ENCODE data around the gene PDGFC.

Gene PDGFC

GRCh38 chr4:156974264-156974663 is 2.7 kb upstream of the PDGFC start:
- TF ChIP-seq CTCF (IDR thresholded peaks at IDR 0.05; ENCODE audit: borderline replicate concordance, extremely low read depth, low read length, poor library complexity, severe bottlenecking): no peak
- no peak for TF ChIP-seq EZH2 (IDR thresholded peaks at IDR 0.05; ENCODE audit: borderline replicate concordance, low read depth, low read length, severe bottlenecking)
- Histone ChIP-seq H3K36me3 (ENCODE audit: insufficient read depth, low read length) (no peaks in the 10 kb centered on the region), H3K4me2 (ENCODE audit: insufficient read depth, low read length) (no peak overlapping the region), H3K27ac (ENCODE audit: low read length) (no peak overlapping the region), H2AFZ (ENCODE audit: low read depth, low read length) (no peak overlapping the region), H3K4me3 (ENCODE audit: low read depth in 1 of 2, low read length in 2 of 2) (no peak overlapping the region), H3K9ac (ENCODE audit: low read depth, low read length) (no peak overlapping the region), H3K9me3 (ENCODE audit: insufficient read depth, low read length, severe bottlenecking) (no peaks in the 10 kb centered on the region), H3K4me1 (ENCODE audit: insufficient read depth, low read length) (no peaks in the 10 kb centered on the region), H3K27me3 (ENCODE audit: insufficient read depth, low read length, poor library complexity) (no peaks in the 10 kb centered on the region), H4K20me1 (ENCODE audit: insufficient read depth, low read length) (no peaks in the 10 kb centered on the region), H3K79me2 (ENCODE audit: insufficient read depth, low read length) (no peaks in the 10 kb centered on the region)
- ATAC-seq (ENCODE audit: insufficient read depth, low read depth) (no peak), DNase-seq (no peak)

- no peaks in the 10 kb centered on the region for H3K9me3 ChIP-seq (ENCODE audit: insufficient read depth, low read length, severe bottlenecking)
- peaks cover 4% of the 10 kb centered on the region; the same call in 1 of the 2 replicates for H3K4me1 ChIP-seq (ENCODE audit: insufficient read depth, low read length)
- no peak overlapping the region for H3K9ac ChIP-seq (ENCODE audit: low read depth, low read length)
Measured at GRCh38 chr4:156972379-156973015, 898 bp upstream of the PDGFC start.

DNA sequence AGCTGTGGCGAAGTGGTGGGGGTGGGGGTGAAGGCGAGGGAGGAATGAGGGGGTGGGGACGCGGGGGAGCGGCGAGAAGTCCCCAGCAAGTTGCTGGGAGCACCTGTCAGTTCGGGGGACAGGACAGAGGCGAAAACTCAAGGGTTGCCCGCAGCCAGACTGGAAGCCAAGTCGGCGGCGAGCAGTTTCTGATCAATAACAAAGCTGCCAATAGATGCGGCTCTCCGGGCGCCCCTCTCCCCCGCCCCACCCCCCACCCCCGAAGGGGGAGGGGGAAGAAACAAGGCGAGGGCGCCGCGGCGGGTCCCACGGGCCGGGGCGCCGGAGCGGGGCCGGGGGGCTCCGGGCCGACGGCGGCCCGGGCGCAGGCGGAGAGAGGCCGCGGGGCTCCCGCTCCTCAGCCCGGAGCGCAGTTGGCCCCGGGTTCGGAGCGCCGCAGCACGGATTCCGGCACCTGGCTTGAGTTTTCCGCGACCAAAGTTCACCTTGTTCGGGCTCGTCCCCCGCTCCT is 379 bp downstream of the PDGFC start:
- Histone ChIP-seq H3K4me3 (ENCODE audit: low read depth in 1 of 2, low read length in 2 of 2) (no peak overlapping the region), H3K27me3 (ENCODE audit: insufficient read depth, low read length, poor library complexity) (no peaks in the 10 kb centered on the region), H3K36me3 (ENCODE audit: insufficient read depth, low read length) (no peaks in the 10 kb centered on the region), H4K20me1 (ENCODE audit: insufficient read depth, low read length) (no peaks in the 10 kb centered on the region), H3K27ac (ENCODE audit: low read length) (no peak overlapping the region), H3K9ac (ENCODE audit: low read depth, low read length) (no peak overlapping the region), H3K4me2 (ENCODE audit: insufficient read depth, low read length) (no peak overlapping the region), H3K79me2 (ENCODE audit: insufficient read depth, low read length) (no peaks in the 10 kb centered on the region), H3K9me3 (ENCODE audit: insufficient read depth, low read length, severe bottlenecking) (no peaks in the 10 kb centered on the region), H2AFZ (ENCODE audit: low read depth, low read length) (no peak overlapping the region), H3K4me1 (ENCODE audit: insufficient read depth, low read length) (peaks cover 4% of the 10 kb centered on the region; the same call in 1 of the 2 replicates)
- DNase-seq (no peak), ATAC-seq (ENCODE audit: insufficient read depth, low read depth) (no peak)
- no peak for TF ChIP-seq EZH2 (IDR thresholded peaks at IDR 0.05; ENCODE audit: borderline replicate concordance, low read depth, low read length, severe bottlenecking)
- no peak for TF ChIP-seq CTCF (IDR thresholded peaks at IDR 0.05; ENCODE audit: borderline replicate concordance, extremely low read depth, low read length, poor library complexity, severe bottlenecking)

More at GRCh38 chr4:156972379-156973015, 898 bp upstream of the PDGFC start:
- no peak overlapping the region for H3K4me2 ChIP-seq (ENCODE audit: insufficient read depth, low read length)
- H3K79me2 ChIP-seq (ENCODE audit: insufficient read depth, low read length): no peaks in the 10 kb centered on the region
- H2AFZ ChIP-seq (ENCODE audit: low read depth, low read length): no peak overlapping the region
- no peak overlapping the region for H3K4me3 ChIP-seq (ENCODE audit: low read depth in 1 of 2, low read length in 2 of 2)
- TF ChIP-seq EZH2 (IDR thresholded peaks at IDR 0.05; ENCODE audit: borderline replicate concordance, low read depth, low read length, severe bottlenecking): no peak
- TF ChIP-seq CTCF (IDR thresholded peaks at IDR 0.05; ENCODE audit: borderline replicate concordance, extremely low read depth, low read length, poor library complexity, severe bottlenecking): no peak
- H4K20me1 ChIP-seq (ENCODE audit: insufficient read depth, low read length): no peaks in the 10 kb centered on the region
- no peak for ATAC-seq (ENCODE audit: insufficient read depth, low read depth)
- H3K27me3 ChIP-seq (ENCODE audit: insufficient read depth, low read length, poor library complexity): no peaks in the 10 kb centered on the region
- H3K36me3 ChIP-seq (ENCODE audit: insufficient read depth, low read length): no peaks in the 10 kb centered on the region
- DNase-seq: no peak
- H3K27ac ChIP-seq (ENCODE audit: low read length): no peak overlapping the region

All from DND-41 (cell line).